Measurements from ENCODE around the gene ACTR8. TPM values are rescaled to one million over a fixed set of nuclear protein-coding genes. Genes with fewer than 3 reads are reported as not detected.

Gene ACTR8
- total and polyA plus RNA-seq, 2 of the 13 experiments (the other 11 are each of a cell fraction or from before 2014, with no cell fraction given): 15.5 to 29.0 TPM

DNA sequence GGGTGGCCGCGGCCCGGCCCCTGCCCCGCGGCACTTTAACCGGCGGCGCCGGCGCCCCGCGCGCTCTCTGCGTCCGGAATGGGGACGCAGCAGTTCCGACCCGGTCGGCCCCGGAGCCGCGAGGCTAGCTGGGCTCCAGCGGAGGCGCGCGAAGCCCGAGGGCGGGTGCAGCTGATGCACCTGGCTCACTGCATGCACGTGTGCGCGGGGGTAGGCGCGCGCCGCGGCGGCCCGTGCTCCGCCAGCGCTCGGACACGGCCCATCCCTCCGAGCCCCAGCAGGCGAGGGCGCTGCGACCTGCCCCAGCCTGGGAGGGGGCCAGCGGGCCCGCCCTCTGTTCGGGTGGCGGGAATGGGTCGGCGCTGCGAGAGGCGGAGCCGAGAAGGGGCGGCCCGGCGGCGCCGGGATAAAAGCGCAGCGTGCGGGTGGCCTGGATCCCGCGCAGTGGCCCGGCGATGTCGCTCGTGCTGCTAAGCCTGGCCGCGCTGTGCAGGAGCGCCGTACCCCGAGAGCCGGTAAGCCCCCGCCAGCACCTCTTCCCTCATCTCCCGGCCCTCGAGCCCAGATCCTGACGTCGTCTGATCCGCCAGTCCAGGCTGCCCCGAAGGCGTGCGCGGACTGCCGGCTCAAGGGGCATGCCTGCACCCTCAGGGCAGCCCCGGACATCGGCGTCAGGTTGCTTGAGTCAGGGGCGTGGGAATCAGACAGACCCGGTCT, 35.7 kb downstream of the ACTR8 start, which contains the start of the genes CHDH and IL17RB (continued):
- TF ChIP-seq, protein P1, sequence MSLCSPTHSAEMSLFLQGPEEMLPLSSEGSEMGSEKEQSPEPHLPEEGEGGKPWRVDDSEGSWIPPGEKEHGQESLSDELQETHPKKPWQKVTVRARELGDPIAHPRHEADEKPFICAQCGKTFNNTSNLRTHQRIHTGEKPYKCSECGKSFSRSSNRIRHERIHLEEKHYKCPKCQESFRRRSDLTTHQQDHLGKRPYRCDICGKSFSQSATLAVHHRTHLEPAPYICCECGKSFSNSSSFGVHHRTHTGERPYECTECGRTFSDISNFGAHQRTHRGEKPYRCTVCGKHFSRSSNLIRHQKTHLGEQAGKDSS (CRISPR knock-in tag; IDR thresholded peaks at IDR 0.05; ENCODE audit: borderline replicate concordance, low read depth): peak; percentile 64; the same call in 1 of the 2 replicates
- no peak for TF ChIP-seq ZNF382 (CRISPR knock-in tag; IDR thresholded peaks at IDR 0.05; ENCODE audit: borderline replicate concordance)
- TF ChIP-seq PHF8 (CRISPR knock-in tag; IDR thresholded peaks at IDR 0.05): peak; percentile 76
- TF ChIP-seq ZNF546 (CRISPR knock-in tag; conservative IDR thresholded peaks at IDR 0.05): no peak
- TF ChIP-seq ZNF687 (CRISPR knock-in tag; IDR thresholded peaks at IDR 0.05): peak; percentile 94
- TF ChIP-seq ZNF446 (CRISPR knock-in tag; IDR thresholded peaks at IDR 0.05): 0 out of 2 replicates have a peak, but pooled peaks have one; percentile 60
- TF ChIP-seq MLLT10 (CRISPR knock-in tag; IDR thresholded peaks at IDR 0.05): peak; percentile 70; the same call in 1 of the 2 replicates
- no peak; the same call in 1 of the 2 replicates for TF ChIP-seq ZNF879 (CRISPR knock-in tag; IDR thresholded peaks at IDR 0.05)
- TF ChIP-seq ZNF577 (CRISPR knock-in tag; IDR thresholded peaks at IDR 0.05; ENCODE audit: borderline replicate concordance, low read depth): 0 out of 2 replicates have a peak, but pooled peaks have one; percentile 70
- TF ChIP-seq, protein P2, sequence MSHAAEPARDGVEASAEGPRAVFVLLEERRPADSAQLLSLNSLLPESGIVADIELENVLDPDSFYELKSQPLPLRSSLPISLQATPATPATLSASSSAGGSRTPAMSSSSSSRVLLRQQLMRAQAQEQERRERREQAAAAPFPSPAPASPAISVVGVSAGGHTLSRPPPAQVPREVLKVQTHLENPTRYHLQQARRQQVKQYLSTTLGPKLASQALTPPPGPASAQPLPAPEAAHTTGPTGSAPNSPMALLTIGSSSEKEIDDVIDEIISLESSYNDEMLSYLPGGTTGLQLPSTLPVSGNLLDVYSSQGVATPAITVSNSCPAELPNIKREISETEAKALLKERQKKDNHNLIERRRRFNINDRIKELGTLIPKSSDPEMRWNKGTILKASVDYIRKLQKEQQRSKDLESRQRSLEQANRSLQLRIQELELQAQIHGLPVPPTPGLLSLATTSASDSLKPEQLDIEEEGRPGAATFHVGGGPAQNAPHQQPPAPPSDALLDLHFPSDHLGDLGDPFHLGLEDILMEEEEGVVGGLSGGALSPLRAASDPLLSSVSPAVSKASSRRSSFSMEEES (CRISPR knock-in tag; IDR thresholded peaks at IDR 0.05): peak; percentile 57; the same call in 1 of the 2 replicates
- TF ChIP-seq POGK (CRISPR knock-in tag; conservative IDR thresholded peaks at IDR 0.05): peak; percentile 91
- TF ChIP-seq ZNF225 (CRISPR knock-in tag; IDR thresholded peaks at IDR 0.05): 0 out of 2 replicates have a peak, but pooled peaks have one; percentile 56
- TF ChIP-seq SETDB1 (CRISPR knock-in tag; IDR thresholded peaks at IDR 0.05; ENCODE audit: borderline replicate concordance): no peak
- TF ChIP-seq ZNF317 (CRISPR knock-in tag; IDR thresholded peaks at IDR 0.05): peak; percentile 57; the same call in 1 of the 2 replicates
- TF ChIP-seq SKI (IDR thresholded peaks at IDR 0.05; ENCODE audit: partially characterized antibody): peak; percentile 60
- TF ChIP-seq RFX3 (CRISPR knock-in tag; IDR thresholded peaks at IDR 0.05): no peak
- peak; percentile 24; the same call in 1 of the 2 replicates for TF ChIP-seq PPARG (CRISPR knock-in tag; conservative IDR thresholded peaks at IDR 0.05)
- peak; percentile 82; the same call in 1 of the 2 replicates for TF ChIP-seq KDM5B (CRISPR knock-in tag; IDR thresholded peaks at IDR 0.05; ENCODE audit: borderline replicate concordance)
- peak; percentile 66; the same call in 1 of the 2 replicates for TF ChIP-seq MIXL1 (CRISPR knock-in tag; IDR thresholded peaks at IDR 0.05)
- peak; percentile 87; the same call in 1 of the 2 replicates for TF ChIP-seq SNAPC2 (CRISPR knock-in tag; IDR thresholded peaks at IDR 0.05)
- TF ChIP-seq ZNF468 (CRISPR knock-in tag; IDR thresholded peaks at IDR 0.05): peak; percentile 87; the same call in 1 of the 2 replicates

Data from HepG2 (cell line).